ENCODE measurements around the gene HRH1.

GRCh38 chr3:11132861-11133260 lies 21.4 kb upstream of the HRH1 start:
- no peak for TF ChIP-seq CTCF (IDR thresholded peaks at IDR 0.05)
- no peak for TF ChIP-seq POLR2A (IDR thresholded peaks at IDR 0.05)

Measured in esophagus squamous epithelium (tissue), 4 donors.